Panc1 (cell line): ENCODE data around the gene CDO1.

ENCODE experiments used
- POLR2AphosphoS5 ChIP-seq: IDR thresholded peaks from 2 replicates; pipeline ENCODE4 v1.6.1; 2012; ENCODE audit warnings: mild to moderate bottlenecking, low read depth, low read length, moderate library complexity
- SIN3A ChIP-seq: IDR thresholded peaks from 2 replicates; pipeline ENCODE4 v1.6.1; 2012; ENCODE audit warnings: low read depth, mild to moderate bottlenecking, low read length, moderate library complexity, borderline replicate concordance; ENCODE audit not compliant: insufficient read depth
- TF ChIP-seq, protein P1 (sequence below): fragments of 450-650 bp; IDR thresholded peaks from 2 replicates; pipeline ENCODE4 v1.5.1; 2017; ENCODE audit warnings: mild to moderate bottlenecking
- TF ChIP-seq, protein P2 (sequence below), 2 experiments: IDR thresholded peaks; 2 replicates each; pipeline ENCODE4 v1.6.1; 2011 to 2012; ENCODE audit warnings: low read depth in 2 of 2, control low read depth in 1 of 2, low read length in 1 of 2, mild to moderate bottlenecking in 1 of 2, moderate library complexity in 1 of 2; ENCODE audit not compliant: insufficient read depth in 1 of 2

DNA sequence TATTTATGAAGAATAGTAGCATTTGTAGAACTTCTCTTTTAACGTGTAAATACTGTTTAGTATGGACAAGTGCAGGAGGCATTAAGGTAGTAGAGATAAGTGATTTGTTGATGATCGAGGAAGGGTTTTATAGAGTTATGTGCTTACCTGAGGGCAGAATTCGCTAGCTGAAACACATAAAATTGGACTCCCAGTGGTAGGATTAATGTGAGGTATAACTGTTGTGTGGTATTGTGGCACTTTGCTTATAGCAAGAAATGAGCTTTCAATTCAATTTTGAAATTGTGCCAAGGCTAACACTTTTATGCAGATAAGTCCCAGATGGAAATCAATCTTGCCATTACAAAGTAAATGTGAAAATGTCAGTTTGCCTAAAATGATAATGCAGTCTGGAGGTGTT lies 26.5 kb upstream of the CDO1 start:
- TF ChIP-seq, protein P1, sequence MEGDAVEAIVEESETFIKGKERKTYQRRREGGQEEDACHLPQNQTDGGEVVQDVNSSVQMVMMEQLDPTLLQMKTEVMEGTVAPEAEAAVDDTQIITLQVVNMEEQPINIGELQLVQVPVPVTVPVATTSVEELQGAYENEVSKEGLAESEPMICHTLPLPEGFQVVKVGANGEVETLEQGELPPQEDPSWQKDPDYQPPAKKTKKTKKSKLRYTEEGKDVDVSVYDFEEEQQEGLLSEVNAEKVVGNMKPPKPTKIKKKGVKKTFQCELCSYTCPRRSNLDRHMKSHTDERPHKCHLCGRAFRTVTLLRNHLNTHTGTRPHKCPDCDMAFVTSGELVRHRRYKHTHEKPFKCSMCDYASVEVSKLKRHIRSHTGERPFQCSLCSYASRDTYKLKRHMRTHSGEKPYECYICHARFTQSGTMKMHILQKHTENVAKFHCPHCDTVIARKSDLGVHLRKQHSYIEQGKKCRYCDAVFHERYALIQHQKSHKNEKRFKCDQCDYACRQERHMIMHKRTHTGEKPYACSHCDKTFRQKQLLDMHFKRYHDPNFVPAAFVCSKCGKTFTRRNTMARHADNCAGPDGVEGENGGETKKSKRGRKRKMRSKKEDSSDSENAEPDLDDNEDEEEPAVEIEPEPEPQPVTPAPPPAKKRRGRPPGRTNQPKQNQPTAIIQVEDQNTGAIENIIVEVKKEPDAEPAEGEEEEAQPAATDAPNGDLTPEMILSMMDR = no peak
- TF ChIP-seq POLR2AphosphoS5 (no peak), SIN3A (no peak)
- TF ChIP-seq, protein P2, sequence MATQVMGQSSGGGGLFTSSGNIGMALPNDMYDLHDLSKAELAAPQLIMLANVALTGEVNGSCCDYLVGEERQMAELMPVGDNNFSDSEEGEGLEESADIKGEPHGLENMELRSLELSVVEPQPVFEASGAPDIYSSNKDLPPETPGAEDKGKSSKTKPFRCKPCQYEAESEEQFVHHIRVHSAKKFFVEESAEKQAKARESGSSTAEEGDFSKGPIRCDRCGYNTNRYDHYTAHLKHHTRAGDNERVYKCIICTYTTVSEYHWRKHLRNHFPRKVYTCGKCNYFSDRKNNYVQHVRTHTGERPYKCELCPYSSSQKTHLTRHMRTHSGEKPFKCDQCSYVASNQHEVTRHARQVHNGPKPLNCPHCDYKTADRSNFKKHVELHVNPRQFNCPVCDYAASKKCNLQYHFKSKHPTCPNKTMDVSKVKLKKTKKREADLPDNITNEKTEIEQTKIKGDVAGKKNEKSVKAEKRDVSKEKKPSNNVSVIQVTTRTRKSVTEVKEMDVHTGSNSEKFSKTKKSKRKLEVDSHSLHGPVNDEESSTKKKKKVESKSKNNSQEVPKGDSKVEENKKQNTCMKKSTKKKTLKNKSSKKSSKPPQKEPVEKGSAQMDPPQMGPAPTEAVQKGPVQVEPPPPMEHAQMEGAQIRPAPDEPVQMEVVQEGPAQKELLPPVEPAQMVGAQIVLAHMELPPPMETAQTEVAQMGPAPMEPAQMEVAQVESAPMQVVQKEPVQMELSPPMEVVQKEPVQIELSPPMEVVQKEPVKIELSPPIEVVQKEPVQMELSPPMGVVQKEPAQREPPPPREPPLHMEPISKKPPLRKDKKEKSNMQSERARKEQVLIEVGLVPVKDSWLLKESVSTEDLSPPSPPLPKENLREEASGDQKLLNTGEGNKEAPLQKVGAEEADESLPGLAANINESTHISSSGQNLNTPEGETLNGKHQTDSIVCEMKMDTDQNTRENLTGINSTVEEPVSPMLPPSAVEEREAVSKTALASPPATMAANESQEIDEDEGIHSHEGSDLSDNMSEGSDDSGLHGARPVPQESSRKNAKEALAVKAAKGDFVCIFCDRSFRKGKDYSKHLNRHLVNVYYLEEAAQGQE (IDR thresholded peaks at IDR 0.05; ENCODE audit: insufficient read depth in 1 of 2, low read depth in 2 of 2, low read length in 1 of 2) = no peak
